Neuron (in vitro differentiated cells): ENCODE measurements around the gene TXNDC12.
"Not testable (repeated sequence)": the region's sequence is repeated elsewhere in the genome, so short reads cannot be mapped to it uniquely, and the experiment has no call there.

Experiments used
- H2AFZ ChIP-seq: one replicate; pipeline ENCODE4 v1.6.1; 2013; ENCODE audit warnings: low read depth, mild to moderate bottlenecking, inconsistent platforms, low read length, moderate library complexity
- H3K27me3 ChIP-seq: one replicate; pipeline ENCODE4 v1.6.1; 2013; ENCODE audit warnings: low read length; ENCODE audit not compliant: insufficient read depth
- H3K36me3 ChIP-seq: one replicate; pipeline ENCODE4 v1.6.1; 2013; ENCODE audit warnings: low read length; ENCODE audit not compliant: insufficient read depth
- H3K4me1 ChIP-seq: one replicate; pipeline ENCODE4 v1.6.1; 2013; ENCODE audit warnings: low read length; ENCODE audit not compliant: insufficient read depth
- H3K4me3 ChIP-seq: 2 replicates; pipeline ENCODE4 v1.5.1; 2013; ENCODE audit warnings: mild to moderate bottlenecking, low read length, moderate library complexity
- H3K9me3 ChIP-seq: one replicate; pipeline ENCODE4 v1.6.1; 2013; ENCODE audit warnings: low read length

TXNDC12 gene

DNA sequence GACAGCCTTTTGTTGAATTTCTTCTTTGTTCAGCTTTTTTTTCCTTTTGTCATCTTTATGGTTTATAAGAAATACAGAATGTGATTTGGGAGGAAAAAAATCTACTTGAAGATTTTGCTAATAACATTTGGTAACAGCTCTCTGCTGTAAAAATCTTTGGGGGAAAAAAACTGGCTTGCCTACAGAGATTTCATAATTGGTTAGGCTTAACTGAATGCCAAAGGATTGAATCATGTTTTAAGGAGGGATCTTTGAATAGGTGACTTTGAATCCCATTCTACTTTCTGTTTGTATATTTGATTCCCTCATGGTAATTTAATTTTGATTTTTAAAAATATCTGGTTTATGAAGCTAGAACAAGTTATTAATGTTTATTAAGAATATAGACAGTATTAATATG, 4.3 kb upstream of the TXNDC12 start:
- Histone ChIP-seq H2AFZ (no peak overlapping the region), H3K9me3 (no peaks in the 10 kb centered on the region), H3K4me3 (no peak overlapping the region), H3K36me3 (peaks cover 40% of the 10 kb centered on the region), H3K27me3 (no peaks in the 10 kb centered on the region), H3K4me1 (peaks cover 23% of the 10 kb centered on the region)

DNA sequence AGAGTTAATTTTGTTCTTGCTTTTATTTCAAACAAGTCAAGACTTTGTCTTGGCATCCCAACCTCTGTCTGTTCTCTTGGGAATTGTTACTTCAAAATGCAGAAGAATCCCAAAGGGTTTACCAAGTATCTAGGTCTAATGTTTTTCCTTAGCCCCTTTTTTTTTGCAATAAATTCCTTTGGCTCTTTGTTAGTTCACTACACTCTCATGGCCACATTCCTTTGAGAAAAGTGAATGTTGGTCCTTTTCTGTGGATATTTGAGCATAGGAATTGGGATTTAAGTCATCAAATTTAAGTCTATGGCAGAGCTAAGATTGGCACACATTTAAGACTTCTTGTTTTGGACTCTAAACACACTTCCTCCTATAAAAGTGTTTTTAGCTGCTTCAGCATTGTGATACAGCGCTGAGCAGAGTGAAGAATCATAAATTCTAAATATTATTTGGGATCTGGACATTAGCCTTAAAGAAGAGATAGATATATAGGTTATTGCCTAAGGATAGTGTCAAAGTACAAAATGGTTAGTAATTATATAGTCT, 3.0 kb upstream of the TXNDC12 start:
- H2AFZ ChIP-seq, result no peak overlapping the region
- peaks cover 32% of the 10 kb centered on the region for H3K36me3 ChIP-seq
- H3K4me1 ChIP-seq, result peaks cover 30% of the 10 kb centered on the region
- peak overlapping the region; percentile 69 for H3K4me3 ChIP-seq
- H3K9me3 ChIP-seq, result no peaks in the 10 kb centered on the region
- no peaks in the 10 kb centered on the region for H3K27me3 ChIP-seq

DNA sequence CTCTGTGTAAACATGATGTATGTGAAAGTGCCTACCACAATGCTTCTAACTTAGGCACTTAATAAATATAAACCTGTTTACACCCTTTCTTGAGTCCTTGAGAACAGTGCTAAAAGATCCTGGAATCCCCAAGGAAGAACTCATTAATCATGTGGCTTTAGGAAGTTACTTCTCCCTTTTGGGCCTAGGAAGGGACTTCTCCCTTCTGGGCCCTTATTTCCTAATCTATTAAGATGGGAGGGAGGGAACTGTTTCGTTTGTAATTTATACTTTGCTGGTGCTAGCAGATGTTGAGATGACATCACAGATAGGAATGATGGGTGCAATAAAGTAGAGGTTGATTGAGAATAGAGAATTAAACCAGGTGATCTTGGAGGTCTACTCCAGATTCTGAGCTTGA, 2.3 kb upstream of the TXNDC12 start:
- Histone ChIP-seq H3K4me3 (peak overlapping the region; percentile 69), H3K27me3 (no peaks in the 10 kb centered on the region)

DNA sequence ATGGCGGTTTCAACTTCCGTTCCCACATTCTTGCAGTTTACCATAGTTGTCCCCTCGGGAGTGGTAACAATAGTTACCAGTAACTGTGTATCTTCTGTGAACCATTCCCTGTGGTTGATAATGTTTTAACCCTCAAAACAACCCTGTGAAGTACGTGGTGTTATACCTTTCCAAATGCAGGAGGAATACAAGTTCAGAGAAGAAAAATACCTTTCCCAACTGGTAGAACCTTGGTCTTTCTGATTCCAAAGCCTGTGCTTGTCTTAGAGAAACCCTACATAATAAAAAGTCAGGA, 1.9 kb upstream of the TXNDC12 start:
- Histone ChIP-seq H3K4me3 (peak overlapping the region; percentile 69), H2AFZ (no peak overlapping the region), H3K27me3 (no peaks in the 10 kb centered on the region), H3K36me3 (peaks cover 32% of the 10 kb centered on the region), H3K9me3 (no peaks in the 10 kb centered on the region), H3K4me1 (peaks cover 30% of the 10 kb centered on the region)

More for the DNA sequence above, 2.3 kb upstream of the TXNDC12 start:
- Histone ChIP-seq H3K36me3 (peaks cover 31% of the 10 kb centered on the region), H3K9me3 (no peaks in the 10 kb centered on the region), H2AFZ (no peak overlapping the region), H3K4me1 (peaks cover 30% of the 10 kb centered on the region)

DNA sequence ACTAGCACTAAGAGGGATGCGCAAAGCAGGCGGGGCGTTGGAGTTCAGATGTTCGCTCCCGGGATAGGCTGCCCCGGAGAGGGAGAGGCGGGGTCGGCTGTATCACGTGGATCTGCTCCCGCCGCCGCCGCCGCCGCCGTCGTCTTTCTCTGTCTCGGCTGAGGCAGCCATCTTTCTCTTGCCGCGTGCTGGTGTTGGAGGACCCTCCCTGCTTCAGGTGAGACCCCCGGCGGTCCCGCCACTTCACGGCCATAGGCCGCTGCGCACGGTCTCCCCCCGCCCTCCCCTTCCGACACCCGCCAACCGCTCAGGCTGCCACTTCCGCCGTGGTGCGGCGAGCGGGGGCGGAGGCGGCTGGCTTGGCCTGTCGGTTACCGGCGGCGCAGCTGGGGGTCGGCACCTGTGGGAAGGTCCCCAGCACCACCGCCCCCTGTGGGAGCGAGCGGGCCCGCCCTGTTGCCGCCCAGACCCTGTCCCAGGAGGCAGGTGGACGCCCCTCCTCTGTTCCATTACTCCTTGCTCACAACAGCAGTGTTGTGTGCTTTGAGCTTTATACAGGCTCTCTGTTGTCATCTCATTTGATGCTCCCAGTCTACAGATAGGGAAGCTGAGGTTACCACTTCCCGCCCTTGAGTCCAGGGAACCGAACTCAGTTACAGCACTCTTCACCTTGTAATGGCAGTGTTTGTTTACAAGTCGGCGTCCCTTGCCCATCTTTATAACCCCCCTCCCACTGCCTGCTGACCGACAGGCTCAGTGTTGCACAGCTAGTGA, 1.4 kb upstream of the TXNDC12 start, which contains the start of gene BTF3L4:
TSS of gene BTF3L4 (plus strand) at position 133 of the 774 bp plus-strand sequence. CDS start 3,553 bp downstream, outside the sequence.
- peak within 1 kb of the TSS; percentile 65 for H2AFZ ChIP-seq
- H3K36me3 ChIP-seq, result peaks cover 33% of the 10 kb centered on the region
- H3K4me3 ChIP-seq, result peak within 1 kb of the TSS; percentile 69

DNA sequence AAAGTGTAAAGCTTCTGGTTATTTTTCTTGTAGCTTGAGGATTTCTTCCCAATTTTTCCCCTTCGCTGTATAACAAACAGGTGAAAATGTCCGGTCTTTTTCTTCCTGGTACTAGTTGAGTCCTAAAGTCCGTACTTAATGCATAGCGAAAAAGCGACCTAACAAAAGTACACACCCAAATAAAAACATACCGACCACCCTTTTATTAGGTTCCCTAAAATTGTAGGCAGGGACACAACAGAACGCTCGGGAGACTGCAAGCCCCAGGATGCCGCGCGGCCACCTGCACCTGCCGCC, 823 bp upstream of the TXNDC12 start:
- Histone ChIP-seq H3K27me3 (no peaks in the 10 kb centered on the region), H3K4me1 (peaks cover 30% of the 10 kb centered on the region), H3K9me3 (no peaks in the 10 kb centered on the region), H2AFZ (peak overlapping the region; percentile 65), H3K4me3 (peak overlapping the region; percentile 69), H3K36me3 (peaks cover 32% of the 10 kb centered on the region)

More for the DNA sequence above, 1.4 kb upstream of the TXNDC12 start, which contains the start of gene BTF3L4:
- Histone ChIP-seq H3K27me3 (no peaks in the 10 kb centered on the region), H3K9me3 (no peaks in the 10 kb centered on the region), H3K4me1 (peaks cover 30% of the 10 kb centered on the region)

DNA sequence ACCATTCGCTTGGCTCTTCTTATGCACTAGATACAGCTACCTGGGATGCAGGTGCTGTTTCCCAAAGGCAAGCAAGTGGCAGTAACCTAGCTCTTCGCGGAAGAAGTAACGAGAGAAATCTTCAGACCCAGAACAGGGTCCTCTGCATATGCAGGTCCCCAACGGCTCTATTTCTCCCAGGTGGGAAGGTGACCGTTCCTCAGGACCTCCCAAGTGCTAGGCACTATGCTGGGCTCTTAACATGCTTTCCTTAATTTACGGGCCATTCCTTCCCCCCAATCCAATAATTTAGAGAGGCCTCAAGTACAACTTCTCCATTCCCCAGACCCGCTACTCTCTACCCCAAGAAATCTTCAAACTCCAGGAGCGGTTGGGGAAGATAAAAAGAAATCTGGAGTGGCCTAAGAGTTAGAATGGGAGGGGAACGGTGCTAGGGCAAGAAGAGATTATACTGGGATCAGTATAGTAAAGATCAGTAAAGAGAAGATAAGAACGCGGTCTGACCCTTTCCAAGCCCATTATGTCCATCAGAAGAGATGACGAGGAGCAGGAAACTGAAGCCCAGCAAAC, 410 bp downstream of the TXNDC12 start:
- H3K9me3 ChIP-seq, result no peaks in the 10 kb centered on the region
- H3K27me3 ChIP-seq, result no peaks in the 10 kb centered on the region
- H3K4me1 ChIP-seq, result peaks cover 30% of the 10 kb centered on the region
- peak overlapping the region; percentile 69 for H3K4me3 ChIP-seq
- peaks cover 21% of the 10 kb centered on the region for H3K36me3 ChIP-seq
- peak overlapping the region; percentile 65 for H2AFZ ChIP-seq

DNA sequence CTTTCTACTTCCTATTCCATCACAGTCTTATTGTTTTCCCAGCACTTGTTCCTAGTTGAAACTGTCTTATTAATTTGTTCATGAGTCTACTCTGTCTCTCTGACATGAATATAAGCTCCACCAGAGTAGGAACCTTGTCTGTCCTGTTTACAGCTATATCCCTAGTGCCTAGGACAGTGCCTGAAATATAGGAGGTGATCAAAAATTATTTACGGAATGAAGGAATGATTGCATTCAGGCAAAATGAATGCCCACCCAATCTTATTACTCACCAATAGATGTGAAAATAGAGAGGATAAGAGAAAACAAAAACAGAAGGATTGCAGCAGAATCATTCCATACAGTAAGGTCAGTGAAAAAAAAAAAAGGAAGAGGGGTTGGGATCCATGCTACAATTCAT, 1.1 kb downstream of the TXNDC12 start:
- Histone ChIP-seq H3K4me3 (peak overlapping the region; percentile 69), H2AFZ (no peak overlapping the region), H3K4me1 (peaks cover 24% of the 10 kb centered on the region), H3K9me3 (no peaks in the 10 kb centered on the region), H3K36me3 (peaks cover 18% of the 10 kb centered on the region), H3K27me3 (no peaks in the 10 kb centered on the region)

DNA sequence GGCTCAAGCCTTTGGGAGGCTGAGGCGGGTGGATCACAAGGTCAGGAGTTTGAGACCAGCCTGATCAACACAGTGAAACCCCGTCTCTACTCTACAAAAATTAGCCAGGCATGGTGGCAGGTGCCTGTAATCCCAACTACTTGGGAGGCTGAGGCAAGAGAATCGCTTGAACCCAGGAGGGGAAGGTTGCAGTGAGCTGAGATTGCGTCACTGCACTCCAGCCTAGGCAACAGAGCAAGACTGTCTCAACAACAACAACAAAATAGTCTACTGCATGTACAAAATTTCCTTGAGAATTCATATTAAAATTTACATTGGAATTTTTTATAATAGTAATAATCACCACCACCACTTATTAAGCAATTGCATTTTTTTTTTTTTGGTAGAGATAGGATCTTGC, 5.7 kb downstream of the TXNDC12 start:
- H2AFZ ChIP-seq, result not testable (repeated sequence)

DNA sequence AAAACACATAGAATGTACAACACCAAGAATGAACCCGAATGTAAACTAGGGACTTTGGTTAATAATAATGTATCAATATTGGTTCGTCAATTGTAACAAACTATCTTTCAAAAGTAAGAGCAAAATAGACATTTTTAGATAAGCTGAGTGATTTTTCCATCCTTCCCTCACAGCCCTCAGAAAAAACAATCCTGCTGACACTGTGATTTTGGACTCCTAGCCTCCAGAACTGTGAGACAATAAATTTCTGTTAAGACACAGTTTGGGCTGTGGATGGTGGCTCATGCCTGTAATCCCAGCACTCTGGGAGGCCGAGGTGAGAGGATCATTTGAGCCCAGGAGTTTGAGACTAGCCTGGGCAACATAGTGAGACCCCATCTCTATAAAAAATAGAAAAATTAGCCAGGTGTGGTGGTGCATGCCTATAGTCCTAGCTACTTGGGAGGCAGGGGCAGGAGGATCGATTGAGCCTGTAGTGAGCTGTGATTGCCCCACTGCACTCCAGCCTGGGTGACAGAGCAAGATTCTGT, 9.3 kb downstream of the TXNDC12 start:
- H3K4me3 ChIP-seq, H3K9me3 ChIP-seq: not testable (repeated sequence)

More for the DNA sequence above, 5.7 kb downstream of the TXNDC12 start:
- peaks cover 18% of the 10 kb centered on the region for H3K36me3 ChIP-seq
- H3K4me3 ChIP-seq, H3K4me1 ChIP-seq, H3K27me3 ChIP-seq, H3K9me3 ChIP-seq: not testable (repeated sequence)

DNA sequence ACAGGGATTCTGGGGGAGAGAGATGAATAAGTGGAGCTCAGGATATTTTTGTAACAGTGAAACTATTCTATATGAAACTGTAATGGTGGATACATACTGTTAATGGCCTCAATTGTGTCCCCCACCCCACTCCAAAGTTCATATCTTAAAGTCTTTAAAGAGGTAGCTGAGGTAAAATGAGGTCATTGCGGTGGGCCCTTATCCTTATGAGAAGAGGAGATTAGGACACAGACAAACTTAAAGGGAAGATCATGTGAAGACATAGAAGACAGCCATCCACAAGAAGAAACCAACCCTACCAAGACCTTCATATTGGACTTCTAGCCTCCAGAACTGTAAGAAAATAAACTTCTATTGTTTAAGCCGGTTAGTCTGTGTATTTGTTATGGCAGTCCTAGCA, 9.8 kb downstream of the TXNDC12 start:
- Histone ChIP-seq H3K27me3 (no peaks in the 10 kb centered on the region), H2AFZ (no peak overlapping the region), H3K36me3 (peaks cover 15% of the 10 kb centered on the region), H3K4me3 (no peak overlapping the region), H3K9me3 (no peaks in the 10 kb centered on the region), H3K4me1 (no peaks in the 10 kb centered on the region)

More for the DNA sequence above, 9.3 kb downstream of the TXNDC12 start:
- H3K27me3 ChIP-seq, H2AFZ ChIP-seq, H3K4me1 ChIP-seq: not testable (repeated sequence)
- peaks cover 12% of the 10 kb centered on the region for H3K36me3 ChIP-seq

DNA sequence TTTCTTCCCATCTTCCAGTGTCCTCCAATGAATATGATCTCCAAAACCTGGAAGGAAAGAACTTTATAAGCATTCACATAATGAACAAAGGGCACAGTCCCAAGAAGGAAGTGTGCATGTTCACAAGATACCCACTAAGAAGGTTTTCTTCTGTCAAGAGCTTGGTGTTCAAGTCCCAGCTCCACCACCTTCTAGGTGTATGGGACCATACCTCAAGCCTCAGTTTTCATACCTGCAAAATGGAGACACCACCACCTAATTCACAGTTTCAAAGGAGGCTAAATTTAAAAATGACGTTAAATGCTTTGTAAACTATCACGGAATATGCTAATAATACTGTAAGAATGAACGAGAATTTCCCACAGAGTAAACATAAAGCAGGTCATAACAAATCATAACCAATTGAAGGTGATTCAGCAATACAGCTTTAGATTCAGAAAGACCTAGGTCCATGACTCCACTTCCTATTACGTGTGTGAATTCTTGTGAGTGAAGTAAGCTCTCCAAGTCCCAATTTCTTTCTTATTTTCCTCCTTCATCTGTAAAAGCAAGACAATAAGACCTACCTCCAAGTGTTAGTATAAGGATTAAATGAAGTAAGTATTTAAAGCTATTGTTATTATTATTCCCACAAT, 13.3 kb downstream of the TXNDC12 start:
- H3K4me3 ChIP-seq, result no peak overlapping the region
- no peaks in the 10 kb centered on the region for H3K27me3 ChIP-seq
- H3K36me3 ChIP-seq, result peaks cover 33% of the 10 kb centered on the region
- H3K4me1 ChIP-seq, result no peaks in the 10 kb centered on the region
- H2AFZ ChIP-seq, result no peak overlapping the region
- H3K9me3 ChIP-seq, result no peaks in the 10 kb centered on the region

DNA sequence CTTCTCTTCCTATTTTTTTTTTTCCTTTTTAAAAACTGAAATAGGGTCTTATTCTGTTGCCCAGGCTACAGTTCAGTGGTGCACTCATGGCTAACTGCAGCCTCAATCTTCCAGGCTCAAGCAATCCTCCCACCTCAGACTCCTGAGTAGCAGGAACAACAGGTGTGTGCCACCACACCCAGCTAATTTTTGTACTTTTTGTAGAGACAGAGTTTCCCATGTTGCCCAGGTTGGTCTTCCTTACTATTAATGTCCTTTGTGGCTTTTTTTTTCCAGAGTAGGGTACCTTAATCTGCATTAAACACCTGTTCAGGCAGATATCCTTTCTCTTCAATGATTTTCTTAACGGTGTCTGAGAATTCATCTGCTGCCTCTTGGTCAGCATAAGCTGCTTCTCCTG, 17.1 kb downstream of the TXNDC12 start:
- H2AFZ ChIP-seq, result no peak overlapping the region
- no peaks in the 10 kb centered on the region for H3K9me3 ChIP-seq
- peaks cover 46% of the 10 kb centered on the region for H3K36me3 ChIP-seq

More for the DNA sequence above, 17.1 kb downstream of the TXNDC12 start:
- no peaks in the 10 kb centered on the region for H3K27me3 ChIP-seq
- H3K4me3 ChIP-seq, result no peak overlapping the region
- H3K4me1 ChIP-seq, result peaks cover 4% of the 10 kb centered on the region
